Right atrium auricular region (tissue), 2 donors: ENCODE data around the gene COL4A2. TPM values are rescaled to one million over a fixed set of nuclear protein-coding genes. Genes with fewer than 3 reads are reported as not detected.
A peak's percentile ranks its signal among the peaks of the same experiment; 100 is the strongest.

Source experiments
- DNase-seq: peaks from one replicate; pipeline ENCODE4 v3.0.0-alpha.2; 2019; ENCODE audit warnings: low spot score
- H3K27ac ChIP-seq, 2 donors: fragments of 200-600 bp; sonication (generic); 1 replicate in 1 of 2; 2 replicates in 1 of 2; pipeline ENCODE4 v1.5.1; 2016 to 2019
- H3K27me3 ChIP-seq, 2 donors: fragments of 200-600 bp; sonication (generic); one replicate each; pipeline versions ENCODE4 v1.5.1 to v1.6.0; 2017 to 2019
- H3K36me3 ChIP-seq: fragments of 200-600 bp; sonication (generic); one replicate; pipeline ENCODE4 v1.5.1; 2016
- H3K4me1 ChIP-seq, 2 donors: fragments of 200-600 bp; sonication (generic); one replicate each; pipeline versions ENCODE4 v1.5.1 to v1.6.0; 2017 to 2019
- H3K4me3 ChIP-seq, 2 donors: fragments of 200-600 bp; sonication (generic); 1 replicate in 1 of 2; 2 replicates in 1 of 2; pipeline ENCODE4 v1.5.1; 2017 to 2019; ENCODE audit warnings: mild to moderate bottlenecking in 1 of 2, moderate library complexity in 1 of 2
- H3K9me3 ChIP-seq, 2 donors: fragments of 200-600 bp; sonication (generic); one replicate each; pipeline ENCODE4 v1.5.1; 2019
- total RNA-seq, 2 donors: library from RNA; depleted of rRNA; stranded (reverse); fragments of >200 nt; gene quantifications; one replicate each; pipeline ENCODE4 v1.1.0, GENCODE V29; 2016
- TF ChIP-seq, protein P1 (sequence below), 2 donors: fragments of 200-600 bp; sonication (generic); IDR thresholded peaks; one replicate each; pipeline ENCODE4 v1.5.1; 2019; ENCODE audit warnings: antibody characterized with exemption in 2 of 2

COL4A2 gene
- total RNA-seq, 2 donors from 2014 or later, result 141 to 153 TPM

GRCh38 chr13:110379905-110380341, 72.8 kb downstream of the COL4A2 start:
- Histone ChIP-seq H3K27ac (peak overlapping the region; percentile 22 to 65), H3K27me3 (no peaks in the 10 kb centered on the region), H3K4me3 (no peak overlapping the region), H3K36me3 (no peaks in the 10 kb centered on the region), H3K4me1 (peaks cover 0 to 70% of the 10 kb centered on the region in 2 donors), H3K9me3 (no peaks in the 10 kb centered on the region)
- TF ChIP-seq, protein P1, sequence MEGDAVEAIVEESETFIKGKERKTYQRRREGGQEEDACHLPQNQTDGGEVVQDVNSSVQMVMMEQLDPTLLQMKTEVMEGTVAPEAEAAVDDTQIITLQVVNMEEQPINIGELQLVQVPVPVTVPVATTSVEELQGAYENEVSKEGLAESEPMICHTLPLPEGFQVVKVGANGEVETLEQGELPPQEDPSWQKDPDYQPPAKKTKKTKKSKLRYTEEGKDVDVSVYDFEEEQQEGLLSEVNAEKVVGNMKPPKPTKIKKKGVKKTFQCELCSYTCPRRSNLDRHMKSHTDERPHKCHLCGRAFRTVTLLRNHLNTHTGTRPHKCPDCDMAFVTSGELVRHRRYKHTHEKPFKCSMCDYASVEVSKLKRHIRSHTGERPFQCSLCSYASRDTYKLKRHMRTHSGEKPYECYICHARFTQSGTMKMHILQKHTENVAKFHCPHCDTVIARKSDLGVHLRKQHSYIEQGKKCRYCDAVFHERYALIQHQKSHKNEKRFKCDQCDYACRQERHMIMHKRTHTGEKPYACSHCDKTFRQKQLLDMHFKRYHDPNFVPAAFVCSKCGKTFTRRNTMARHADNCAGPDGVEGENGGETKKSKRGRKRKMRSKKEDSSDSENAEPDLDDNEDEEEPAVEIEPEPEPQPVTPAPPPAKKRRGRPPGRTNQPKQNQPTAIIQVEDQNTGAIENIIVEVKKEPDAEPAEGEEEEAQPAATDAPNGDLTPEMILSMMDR (IDR thresholded peaks at IDR 0.05), result no peak
- no peak for DNase-seq

- Histone ChIP-seq H3K27ac (peak overlapping the region; percentile 22 to 65), H3K27me3 (no peaks in the 10 kb centered on the region), H3K4me3 (no peak overlapping the region), H3K9me3 (no peaks in the 10 kb centered on the region), H3K4me1 (peaks cover 0 to 65% of the 10 kb centered on the region in 2 donors), H3K36me3 (no peaks in the 10 kb centered on the region)
- DNase-seq, result no peak
- TF ChIP-seq, protein P1 (IDR thresholded peaks at IDR 0.05), result no peak
Observed at GRCh38 chr13:110380359-110381028, 73.4 kb downstream of the COL4A2 start.

- DNase-seq, result no peak
- H3K36me3 ChIP-seq, result no peaks in the 10 kb centered on the region
- peak overlapping the region; percentile 22 to 65 for H3K27ac ChIP-seq
- H3K4me1 ChIP-seq, result peaks cover 0 to 60% of the 10 kb centered on the region in 2 donors
- no peaks in the 10 kb centered on the region for H3K27me3 ChIP-seq
- no peaks in the 10 kb centered on the region for H3K9me3 ChIP-seq
- H3K4me3 ChIP-seq, result no peak overlapping the region
- TF ChIP-seq, protein P1 (IDR thresholded peaks at IDR 0.05), result no peak
Observed at GRCh38 chr13:110381029-110381360, 73.9 kb downstream of the COL4A2 start.

- no peaks in the 10 kb centered on the region for H3K27me3 ChIP-seq
- no peaks in the 10 kb centered on the region for H3K36me3 ChIP-seq
- H3K9me3 ChIP-seq, result no peaks in the 10 kb centered on the region
- H3K4me1 ChIP-seq, result peaks cover 0 to 52% of the 10 kb centered on the region in 2 donors
- H3K4me3 ChIP-seq, result no peak overlapping the region
- TF ChIP-seq, protein P1 (IDR thresholded peaks at IDR 0.05), result no peak
- DNase-seq, result no peak
- H3K27ac ChIP-seq, result peak overlapping the region in 1 of 2 donors; percentile 17
Observed at GRCh38 chr13:110382229-110382628, 75.1 kb downstream of the COL4A2 start.

- H3K4me3 ChIP-seq, result no peak overlapping the region
- no peaks in the 10 kb centered on the region for H3K9me3 ChIP-seq
- H3K4me1 ChIP-seq, result peaks cover 0 to 52% of the 10 kb centered on the region in 2 donors
- TF ChIP-seq, protein P1 (IDR thresholded peaks at IDR 0.05), result no peak
- no peak overlapping the region for H3K27ac ChIP-seq
- H3K36me3 ChIP-seq, result no peaks in the 10 kb centered on the region
- no peaks in the 10 kb centered on the region for H3K27me3 ChIP-seq
- no peak for DNase-seq
Observed at GRCh38 chr13:110382830-110383229, 75.7 kb downstream of the COL4A2 start.
